ACC112 (cell line): ENCODE data around the gene GRK4.
A peak's percentile ranks its signal among the peaks of the same experiment; 100 is the strongest.
"Not testable (repeated sequence)": the region's sequence is repeated elsewhere in the genome, so short reads cannot be mapped to it uniquely, and the experiment has no call there.

ENCODE experiments used
- H2AFZ ChIP-seq: fragments of 200-600 bp; sonication (generic); one replicate; pipeline ENCODE4 v1.6.0; 2017; ENCODE audit warnings: antibody characterized with exemption, low read length; ENCODE audit not compliant: unreplicated experiment
- H3K27ac ChIP-seq: fragments of 200-600 bp; sonication (generic); 2 replicates; pipeline ENCODE4 v1.5.1; 2014; ENCODE audit warnings: low read depth, mild to moderate bottlenecking, antibody characterized with exemption, low read length, moderate library complexity
- H3K27me3 ChIP-seq: fragments of 200-600 bp; sonication (generic); 2 replicates; pipeline ENCODE4 v1.6.1; 2014; ENCODE audit warnings: mild to moderate bottlenecking, antibody characterized with exemption, low read length, moderate library complexity, mixed read lengths; ENCODE audit not compliant: insufficient read depth
- H3K36me3 ChIP-seq: fragments of 200-600 bp; sonication (generic); 2 replicates; pipeline ENCODE4 v1.6.1; 2016; ENCODE audit warnings: mild to moderate bottlenecking, antibody characterized with exemption, low read length, moderate library complexity, mixed read lengths; ENCODE audit not compliant: insufficient read depth
- H3K4me1 ChIP-seq: fragments of 200-600 bp; sonication (generic); one replicate; pipeline ENCODE4 v1.6.1; 2016; ENCODE audit warnings: low read length, mixed read lengths; ENCODE audit not compliant: insufficient read depth, unreplicated experiment, control insufficient read depth
- H3K4me3 ChIP-seq: fragments of 200-600 bp; sonication (generic); 2 replicates; pipeline ENCODE4 v1.5.1; 2014; ENCODE audit warnings: mild to moderate bottlenecking, low read depth, low read length
- H3K79me2 ChIP-seq: fragments of 200-600 bp; sonication (generic); one replicate; pipeline ENCODE4 v1.6.0; 2016; ENCODE audit warnings: low read length; ENCODE audit not compliant: control insufficient read depth, unreplicated experiment, insufficient read depth

GRK4 gene

DNA sequence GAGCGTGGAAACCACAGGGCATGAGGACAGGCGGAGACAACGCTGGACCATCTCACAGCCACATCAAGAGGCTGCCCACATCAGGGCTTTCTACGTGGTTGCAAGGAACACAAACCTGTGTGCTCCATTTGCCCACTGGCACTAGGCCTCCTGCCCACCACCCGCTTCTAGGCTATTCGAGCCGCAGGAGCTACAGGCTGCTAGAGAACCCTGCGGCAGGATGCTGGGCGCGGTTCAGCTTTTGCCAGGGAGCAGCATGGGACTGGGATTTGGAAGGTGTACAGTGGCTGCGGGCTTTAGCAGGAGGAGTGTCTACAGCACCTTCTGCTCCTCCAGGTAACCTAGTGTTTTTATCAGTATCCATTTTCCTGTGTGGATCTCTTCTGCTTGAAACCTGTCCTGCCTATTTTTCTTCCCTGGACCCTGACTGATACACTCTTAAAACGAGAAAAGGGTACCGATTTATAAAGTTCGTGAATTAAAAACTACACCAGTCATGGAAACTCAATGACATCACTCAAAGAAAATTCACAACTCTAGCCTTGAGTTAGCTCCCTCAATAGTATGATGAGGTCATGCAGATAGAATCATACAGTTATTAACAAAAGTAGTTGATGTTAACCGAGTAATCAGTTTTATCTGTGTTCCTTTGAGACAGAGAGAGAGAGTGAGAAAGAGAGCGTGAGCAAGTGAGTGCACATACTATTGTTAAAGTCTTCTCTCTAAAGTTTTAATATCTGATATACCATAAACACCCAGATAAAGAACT lies 13.0 kb upstream of the GRK4 start:
- H2AFZ ChIP-seq: no peak overlapping the region
- H3K79me2 ChIP-seq: peaks cover 4% of the 10 kb centered on the region
- peaks cover 41% of the 10 kb centered on the region for H3K36me3 ChIP-seq
- no peaks in the 10 kb centered on the region for H3K27me3 ChIP-seq
- no peaks in the 10 kb centered on the region for H3K4me1 ChIP-seq
- H3K4me3 ChIP-seq: no peak overlapping the region
- no peak overlapping the region for H3K27ac ChIP-seq

DNA sequence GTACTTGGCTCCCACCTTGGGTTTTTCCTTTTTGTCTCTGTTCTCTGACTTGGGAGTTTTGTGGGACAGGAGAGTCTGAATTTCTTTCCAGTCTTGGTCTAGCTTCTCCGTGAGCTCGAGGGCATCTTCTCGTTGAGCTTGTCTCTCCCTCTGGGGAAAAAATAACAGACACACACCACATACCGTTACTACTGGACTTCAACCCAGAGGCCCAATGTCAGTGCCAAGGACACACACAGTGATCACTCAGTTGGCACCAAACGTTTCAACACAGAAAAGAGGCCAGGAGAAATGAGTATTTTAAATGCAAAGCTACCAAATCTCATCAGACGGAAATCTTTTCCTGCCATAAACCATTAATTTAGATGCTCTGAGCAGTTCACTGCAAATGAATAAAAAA lies 9.9 kb upstream of the GRK4 start:
- no peak overlapping the region for H2AFZ ChIP-seq
- H3K36me3 ChIP-seq: peaks cover 49% of the 10 kb centered on the region
- H3K27ac ChIP-seq: no peak overlapping the region
- H3K79me2 ChIP-seq: peaks cover 28% of the 10 kb centered on the region
- H3K4me3 ChIP-seq: no peak overlapping the region
- H3K27me3 ChIP-seq: no peaks in the 10 kb centered on the region
- H3K4me1 ChIP-seq: peaks cover 7% of the 10 kb centered on the region

DNA sequence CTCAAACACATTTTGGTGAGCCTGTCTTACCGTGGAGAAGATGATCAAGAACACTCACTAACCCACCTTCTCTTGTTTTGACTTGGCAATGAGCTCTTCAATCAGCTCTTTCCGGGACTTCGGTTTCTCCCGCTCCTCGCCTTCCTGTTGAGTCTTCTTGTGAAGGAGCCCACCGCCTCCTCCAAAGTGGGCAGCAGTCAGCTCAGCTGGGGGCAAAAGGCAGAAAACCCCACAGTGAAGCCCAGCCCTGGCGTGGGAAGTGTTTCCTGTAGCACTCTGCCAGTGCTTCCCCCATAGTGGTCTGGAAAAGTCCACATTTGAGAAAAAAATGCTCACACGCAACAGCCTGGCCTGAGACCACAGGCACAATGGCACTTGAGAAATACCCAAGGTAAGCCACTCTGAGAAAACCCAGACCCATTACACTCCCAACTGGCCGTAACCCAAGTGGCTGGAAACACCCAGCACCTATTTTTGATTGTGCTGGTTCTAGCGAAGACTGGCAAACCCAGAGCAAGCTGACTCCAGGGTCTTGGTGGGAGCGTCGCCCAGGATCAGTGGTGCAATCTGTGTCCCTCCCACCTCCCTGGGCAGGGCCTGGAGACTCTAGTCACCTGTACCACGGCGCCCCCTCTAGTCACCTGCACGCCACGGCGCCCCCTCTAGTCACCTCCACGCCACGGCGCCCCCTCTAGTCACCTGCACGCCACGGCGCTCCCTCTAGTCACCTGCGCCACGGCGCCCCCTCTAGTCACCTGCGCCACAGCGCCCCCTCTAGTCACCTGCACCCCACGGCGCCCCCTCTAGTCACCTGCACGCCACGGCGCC lies 8.8 kb upstream of the GRK4 start:
- H3K27me3 ChIP-seq: no peaks in the 10 kb centered on the region
- H2AFZ ChIP-seq: no peak overlapping the region
- no peak overlapping the region for H3K4me3 ChIP-seq
- peaks cover 49% of the 10 kb centered on the region for H3K36me3 ChIP-seq
- H3K4me1 ChIP-seq: peaks cover 14% of the 10 kb centered on the region
- H3K27ac ChIP-seq: no peak overlapping the region
- H3K79me2 ChIP-seq: peaks cover 37% of the 10 kb centered on the region

DNA sequence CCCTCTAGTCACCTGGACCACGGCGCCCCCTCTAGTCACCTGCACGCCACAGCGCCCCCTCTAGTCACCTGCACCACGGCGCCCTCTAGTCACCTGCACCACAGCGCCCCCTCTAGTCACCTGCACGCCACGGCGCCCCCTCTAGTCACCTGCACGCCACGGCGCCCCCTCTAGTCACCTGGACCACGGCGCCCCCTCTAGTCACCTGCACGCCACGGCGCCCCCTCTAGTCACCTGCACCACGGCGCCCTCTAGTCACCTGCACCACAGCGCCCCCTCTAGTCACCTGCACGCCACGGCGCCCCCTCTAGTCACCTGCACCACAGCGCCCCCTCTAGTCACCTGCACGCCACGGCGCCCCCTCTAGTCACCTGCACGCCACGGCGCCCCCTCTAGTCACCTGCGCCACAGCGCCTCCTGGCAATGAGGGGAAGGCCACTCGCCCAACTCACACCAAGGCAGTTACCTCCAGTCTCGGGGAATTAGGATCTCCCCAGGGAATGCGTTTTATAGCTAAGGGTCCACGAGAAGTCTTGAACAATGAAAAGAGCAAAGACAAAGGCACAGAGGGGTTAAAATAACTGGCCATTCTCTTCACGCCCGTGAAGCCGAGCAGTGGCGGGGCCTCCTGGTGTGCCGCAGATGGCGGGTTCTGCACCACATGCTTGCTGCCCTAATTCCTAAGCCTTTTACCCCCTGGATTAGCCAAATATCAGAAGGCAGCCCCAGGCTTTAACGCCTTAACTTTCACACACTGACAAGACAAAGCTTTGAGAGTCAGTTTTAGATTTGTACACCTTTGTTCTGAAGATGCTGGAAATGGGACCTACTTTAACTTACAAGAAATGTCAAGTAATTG lies 8.0 kb upstream of the GRK4 start:
- not testable (repeated sequence) for H2AFZ ChIP-seq, H3K27ac ChIP-seq, H3K4me3 ChIP-seq, H3K27me3 ChIP-seq
- H3K79me2 ChIP-seq: peaks cover 46% of the 10 kb centered on the region
- peaks cover 14% of the 10 kb centered on the region for H3K4me1 ChIP-seq
- peaks cover 40% of the 10 kb centered on the region for H3K36me3 ChIP-seq

DNA sequence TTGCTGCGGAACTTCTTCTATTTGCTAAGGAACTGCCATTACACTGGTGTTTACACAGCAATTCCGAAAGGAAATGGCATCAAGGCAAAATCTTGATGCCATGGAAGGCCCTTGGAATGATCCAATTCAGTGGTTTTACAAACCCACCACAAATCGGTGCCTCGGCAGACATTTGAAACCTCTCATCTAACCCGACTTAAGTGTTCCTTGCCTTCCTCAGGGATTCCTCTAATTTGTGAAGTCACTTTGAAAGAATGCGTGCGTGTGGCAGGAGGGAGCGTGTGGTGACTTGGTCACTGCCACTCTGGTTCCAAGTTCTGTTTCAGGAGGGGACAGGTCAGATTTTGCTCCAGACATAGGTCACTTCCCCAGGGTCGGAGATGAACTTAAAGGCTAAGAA lies 4.9 kb upstream of the GRK4 start:
- H3K27me3 ChIP-seq: no peaks in the 10 kb centered on the region
- H3K4me1 ChIP-seq: peaks cover 22% of the 10 kb centered on the region
- 0 out of 2 replicates have a peak overlapping the region, but pooled peaks have one; percentile 22 for H3K4me3 ChIP-seq
- no peak overlapping the region for H2AFZ ChIP-seq
- H3K79me2 ChIP-seq: peaks cover 65% of the 10 kb centered on the region
- H3K36me3 ChIP-seq: peaks cover 35% of the 10 kb centered on the region
- no peak overlapping the region for H3K27ac ChIP-seq

DNA sequence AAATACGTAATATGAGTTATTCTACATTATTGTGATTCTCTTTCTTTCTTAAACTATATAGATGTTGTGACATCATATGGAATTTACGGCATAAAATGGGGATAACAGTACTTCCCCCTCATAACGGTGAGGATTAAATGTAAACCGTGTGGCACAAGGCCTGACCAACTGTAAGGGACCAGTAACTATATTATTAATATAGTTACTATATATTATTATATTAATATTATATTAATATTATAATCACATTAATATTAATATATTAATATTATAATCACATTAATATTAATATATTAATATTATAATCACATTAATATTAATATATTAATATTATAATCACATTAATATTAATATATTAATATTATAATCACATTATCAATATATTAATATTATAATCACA lies 2.9 kb upstream of the GRK4 start:
- Histone ChIP-seq H3K4me1 (peaks cover 22% of the 10 kb centered on the region), H3K79me2 (peaks cover 67% of the 10 kb centered on the region), H3K36me3 (peaks cover 24% of the 10 kb centered on the region)
- H3K27ac ChIP-seq, H3K4me3 ChIP-seq, H3K27me3 ChIP-seq, H2AFZ ChIP-seq: not testable (repeated sequence)

DNA sequence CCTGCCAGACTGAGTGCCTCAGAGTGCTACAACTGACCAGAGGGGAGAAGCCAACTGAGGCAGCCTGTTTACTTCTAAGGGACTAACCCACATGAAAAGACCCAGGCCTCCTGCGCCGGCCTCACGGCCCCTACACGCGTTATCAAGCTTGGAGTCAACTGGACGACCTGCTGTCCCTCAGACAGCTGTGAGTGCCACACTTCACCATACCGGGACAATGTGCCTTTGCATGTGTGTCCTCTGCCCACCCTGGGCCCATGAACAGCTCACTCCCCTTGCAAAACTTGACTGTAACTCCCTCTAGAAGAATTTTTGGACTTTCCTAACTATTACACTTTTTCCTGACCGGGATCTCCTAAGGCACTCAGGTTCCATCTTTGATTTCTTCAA lies 2.0 kb upstream of the GRK4 start:
- Histone ChIP-seq H3K27ac (no peak overlapping the region), H3K27me3 (no peaks in the 10 kb centered on the region), H3K4me1 (peaks cover 22% of the 10 kb centered on the region), H3K79me2 (peaks cover 58% of the 10 kb centered on the region), H2AFZ (no peak overlapping the region), H3K36me3 (peaks cover 14% of the 10 kb centered on the region), H3K4me3 (peak overlapping the region; percentile 95)

DNA sequence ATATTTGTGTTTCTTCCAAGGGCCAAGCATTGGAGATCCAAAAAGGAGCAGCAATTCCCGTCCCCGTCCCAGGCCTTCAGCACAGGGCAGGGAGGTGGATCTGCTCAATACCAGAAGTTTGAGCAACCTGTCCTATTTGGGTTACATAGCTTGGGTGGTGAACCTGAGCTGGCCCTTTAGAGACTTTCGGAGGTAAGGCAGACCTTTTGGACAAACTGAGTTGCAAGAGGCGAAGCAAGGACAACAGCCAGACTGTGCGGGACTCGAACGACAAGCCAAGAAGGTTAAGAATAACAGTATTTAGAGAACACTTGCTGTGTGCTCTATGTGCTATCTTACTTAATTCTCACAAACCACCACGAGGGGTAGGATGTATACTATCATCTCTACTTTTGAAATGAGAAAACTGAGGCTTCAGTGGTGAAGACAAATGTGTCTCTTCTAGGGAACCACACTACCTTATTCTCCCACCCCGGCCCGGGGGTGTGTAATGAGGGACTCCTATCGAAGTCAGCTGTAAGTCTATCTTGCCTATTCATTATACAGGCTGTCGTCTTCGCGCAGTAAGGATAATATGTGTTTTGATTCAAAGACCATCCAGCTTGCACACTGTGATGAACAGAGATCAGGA lies 1.4 kb upstream of the GRK4 start:
- Histone ChIP-seq H3K4me1 (peaks cover 22% of the 10 kb centered on the region), H3K27me3 (no peaks in the 10 kb centered on the region), H2AFZ (no peak overlapping the region), H3K27ac (no peak overlapping the region), H3K79me2 (peaks cover 56% of the 10 kb centered on the region), H3K4me3 (peak overlapping the region; percentile 95), H3K36me3 (peaks cover 12% of the 10 kb centered on the region; the same call in 1 of the 2 replicates)

DNA sequence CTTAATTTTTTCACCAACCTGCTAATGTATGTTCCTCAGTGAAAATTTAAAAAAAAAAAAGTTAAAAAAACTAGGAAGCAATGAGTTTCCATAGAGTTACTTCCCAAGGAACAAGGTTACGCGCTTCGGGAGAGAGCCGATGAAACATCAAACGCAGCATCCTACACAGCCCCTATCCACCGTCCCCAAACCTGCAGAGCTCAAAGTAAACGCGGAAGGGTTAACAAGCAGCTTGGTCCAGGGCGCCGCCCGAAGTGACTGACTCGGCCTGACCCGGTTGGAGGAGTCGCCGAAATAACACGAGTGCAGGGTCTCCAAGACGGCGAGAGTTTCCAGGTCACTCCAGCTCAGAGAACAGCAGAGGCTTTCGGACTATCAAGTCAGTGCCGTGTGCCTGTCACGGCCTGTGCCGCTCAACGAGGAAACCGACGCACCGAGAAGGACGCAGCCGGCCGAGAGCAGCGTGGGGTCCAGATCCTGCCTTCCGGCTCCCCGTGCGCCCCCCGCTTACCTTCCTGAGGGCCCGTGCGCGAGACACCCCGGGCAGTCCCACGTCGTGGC lies 677 bp upstream of the GRK4 start:
- peak overlapping the region; percentile 95 for H3K4me3 ChIP-seq
- H3K27ac ChIP-seq: peak overlapping the region; percentile 68
- H3K4me1 ChIP-seq: peaks cover 22% of the 10 kb centered on the region
- peaks cover 6% of the 10 kb centered on the region; the same call in 1 of the 2 replicates for H3K36me3 ChIP-seq
- peak overlapping the region; percentile 92 for H2AFZ ChIP-seq
- no peaks in the 10 kb centered on the region for H3K27me3 ChIP-seq
- H3K79me2 ChIP-seq: peaks cover 51% of the 10 kb centered on the region
